HepG2 (cell line): ENCODE results near the gene SH2D3A. TPM values are rescaled to one million over a fixed set of nuclear protein-coding genes. Genes with fewer than 3 reads are reported as not detected.

Source experiments
- DPF2 ChIP-seq: sonication (generic); formaldehyde crosslinking; IDR thresholded peaks from 2 replicates; pipeline ENCODE4 v1.4.0; 2020; ENCODE audit warnings: mild to moderate bottlenecking, low read depth, missing genetic modification reagents, borderline replicate concordance
- EEA1 ChIP-seq: sonication (generic); formaldehyde crosslinking; IDR thresholded peaks from 2 replicates; pipeline ENCODE4 v1.5.1; 2020; ENCODE audit warnings: mild to moderate bottlenecking, missing genetic modification reagents, borderline replicate concordance
- MAFF ChIP-seq: IDR thresholded peaks from 2 replicates; pipeline ENCODE4 v1.6.1; 2011; ENCODE audit warnings: low read depth, low read length, improper control_type of control experiment
- MIER3 ChIP-seq: IDR thresholded peaks from 2 replicates; pipeline ENCODE4 v1.6.1; 2016; ENCODE audit warnings: missing compliant biosample characterization, borderline replicate concordance
- THRA ChIP-seq: sonication (generic); formaldehyde crosslinking; IDR thresholded peaks from 2 replicates; pipeline ENCODE4 v1.4.0; 2020; ENCODE audit warnings: missing genetic modification reagents, borderline replicate concordance
- TSC22D2 ChIP-seq: sonication (generic); formaldehyde crosslinking; IDR thresholded peaks from 2 replicates; pipeline ENCODE4 v1.5.1; 2020; ENCODE audit warnings: missing genetic modification reagents, mild to moderate bottlenecking, borderline replicate concordance
- YEATS4 ChIP-seq: sonication (generic); formaldehyde crosslinking; IDR thresholded peaks from 2 replicates; pipeline ENCODE4 v1.4.0; 2020; ENCODE audit warnings: missing genetic modification reagents, borderline replicate concordance
- ZHX1 ChIP-seq: sonication (generic); formaldehyde crosslinking; IDR thresholded peaks from 2 replicates; pipeline ENCODE4 v1.8.1; 2022; ENCODE audit warnings: low read depth, mild to moderate bottlenecking, missing genetic modification reagents
- ZNF160 ChIP-seq: sonication (generic); formaldehyde crosslinking; IDR thresholded peaks from 2 replicates; pipeline ENCODE4 v1.8.0; 2022; ENCODE audit warnings: mild to moderate bottlenecking, inconsistent platforms, missing genetic modification reagents
- ZNF263 ChIP-seq: sonication (generic); formaldehyde crosslinking; IDR thresholded peaks from 2 replicates; pipeline ENCODE4 v1.4.0; 2020; ENCODE audit warnings: missing genetic modification reagents
- ZNF430 ChIP-seq: sonication (generic); formaldehyde crosslinking; IDR thresholded peaks from 2 replicates; pipeline ENCODE4 v1.9.0; 2021; ENCODE audit warnings: mild to moderate bottlenecking, missing genetic modification reagents
- ZNF484 ChIP-seq: sonication (generic); formaldehyde crosslinking; IDR thresholded peaks from 2 replicates; pipeline ENCODE4 v1.5.1; 2020; ENCODE audit warnings: mild to moderate bottlenecking, low read depth, missing genetic modification reagents, borderline replicate concordance
- ZNF550 ChIP-seq: sonication (generic); formaldehyde crosslinking; IDR thresholded peaks from 2 replicates; pipeline ENCODE4 v1.4.0; 2020; ENCODE audit warnings: mild to moderate bottlenecking, missing genetic modification reagents, borderline replicate concordance
- ZNF598 ChIP-seq: sonication (generic); formaldehyde crosslinking; IDR thresholded peaks from 2 replicates; pipeline ENCODE4 v1.5.1; 2020; ENCODE audit warnings: mild to moderate bottlenecking, missing genetic modification reagents, borderline replicate concordance
- ZNF605 ChIP-seq: sonication (generic); formaldehyde crosslinking; IDR thresholded peaks from 2 replicates; pipeline ENCODE4 v1.8.0; 2022; ENCODE audit warnings: mild to moderate bottlenecking, missing genetic modification reagents
- ZNF839 ChIP-seq: sonication (generic); formaldehyde crosslinking; IDR thresholded peaks from 2 replicates; pipeline ENCODE4 v1.4.0; 2020; ENCODE audit warnings: missing genetic modification reagents, mild to moderate bottlenecking, borderline replicate concordance
- ZNF841 ChIP-seq: sonication (generic); formaldehyde crosslinking; IDR thresholded peaks from 2 replicates; pipeline ENCODE4 v1.8.1; 2023; ENCODE audit warnings: missing genetic modification reagents, borderline replicate concordance
- ZSCAN21 ChIP-seq: sonication (generic); formaldehyde crosslinking; IDR thresholded peaks from 2 replicates; pipeline ENCODE4 v1.8.0; 2022; ENCODE audit warnings: mild to moderate bottlenecking, missing genetic modification reagents, moderate library complexity, borderline replicate concordance
- polyA plus RNA-seq, 8 experiments: library from polyadenylated mRNA; depleted of rRNA in 3 of 8; stranded (reverse) in 7 of 8; unstranded in 1 of 8; fragments of >200 nt; fragmentation: Illumina TruSeq in 4 of 8; extraction: Trizol in 4 of 8; gene quantifications; 2 replicates each; pipeline versions ENCODE4 v1.2.1 to v1.2.3, GENCODE V29; 2011 to 2016; ENCODE audit warnings: low read depth in 4 of 8, missing spikeins in 1 of 8, mixed read lengths in 1 of 8; ENCODE audit not compliant: insufficient read depth in 1 of 8
- total RNA-seq, 5 experiments: library from RNA; depleted of rRNA; stranded (reverse); fragments of >200 nt; fragmentation: Illumina TruSeq; extraction: Trizol; gene quantifications; 2 replicates each; pipeline ENCODE4 v1.2.3, GENCODE V29; 2016; ENCODE audit warnings: low read depth in 1 of 5
- TF ChIP-seq, protein P1 (sequence below): IDR thresholded peaks from 2 replicates; pipeline ENCODE4 v1.6.1; 2012; ENCODE audit warnings: inconsistent platforms
- TF ChIP-seq, protein P2 (sequence below): IDR thresholded peaks from 2 replicates; pipeline ENCODE4 v1.6.1; 2016; ENCODE audit warnings: mild to moderate bottlenecking

Gene SH2D3A
- total and polyA plus RNA-seq, 2 of the 13 experiments (the other 11 are each of a cell fraction or from before 2014, with no cell fraction given), result 1.0 to 2.2 TPM

DNA sequence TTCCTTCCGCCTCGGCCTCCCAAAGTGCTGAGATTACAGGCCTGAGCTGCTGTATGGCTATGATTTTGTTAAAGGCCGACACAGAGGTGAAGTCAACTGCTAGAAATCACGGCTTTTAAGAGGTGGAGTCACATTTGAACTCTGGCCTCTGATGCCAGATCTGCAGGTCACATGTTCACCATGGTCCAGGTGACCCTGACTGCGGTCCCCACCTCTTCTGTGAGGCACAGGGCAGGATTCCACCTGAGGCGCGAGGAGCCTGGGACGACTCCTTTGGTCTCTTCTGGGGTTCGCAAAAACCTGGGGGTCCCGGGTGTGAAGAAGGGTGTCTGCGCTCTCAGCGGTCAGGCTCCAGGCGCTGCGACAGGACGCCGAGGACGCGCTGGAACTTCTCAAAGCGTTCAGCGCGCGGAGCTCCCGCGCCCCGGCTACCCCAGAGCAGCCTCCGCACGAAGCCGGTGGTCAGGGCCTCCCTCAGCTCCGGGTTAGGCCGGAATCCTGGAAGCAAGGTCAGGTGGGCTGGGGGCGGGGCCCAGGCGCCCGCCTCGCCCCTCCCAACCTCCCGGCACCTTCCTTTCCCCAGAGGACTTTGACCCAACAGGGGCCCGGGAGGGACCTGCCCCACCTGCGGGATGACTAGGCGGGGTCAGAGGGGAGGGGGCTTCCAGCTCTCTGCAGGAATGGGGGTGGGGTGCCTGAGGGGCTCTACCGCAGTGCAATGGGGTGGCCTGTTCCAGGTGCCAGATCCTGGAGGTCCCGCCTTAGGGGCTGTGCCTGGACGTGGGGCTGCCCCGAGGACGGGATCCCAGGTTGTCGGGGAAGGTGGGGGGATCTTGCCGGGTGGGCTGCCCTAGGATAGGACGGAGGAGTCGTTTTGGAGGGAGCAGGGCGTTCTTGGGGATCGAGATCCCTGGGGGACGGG, 14.7 kb downstream of the SH2D3A start (continued):
- TF ChIP-seq, protein P1, sequence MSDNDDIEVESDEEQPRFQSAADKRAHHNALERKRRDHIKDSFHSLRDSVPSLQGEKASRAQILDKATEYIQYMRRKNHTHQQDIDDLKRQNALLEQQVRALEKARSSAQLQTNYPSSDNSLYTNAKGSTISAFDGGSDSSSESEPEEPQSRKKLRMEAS, result peak; percentile 77
- TF ChIP-seq, protein P2, sequence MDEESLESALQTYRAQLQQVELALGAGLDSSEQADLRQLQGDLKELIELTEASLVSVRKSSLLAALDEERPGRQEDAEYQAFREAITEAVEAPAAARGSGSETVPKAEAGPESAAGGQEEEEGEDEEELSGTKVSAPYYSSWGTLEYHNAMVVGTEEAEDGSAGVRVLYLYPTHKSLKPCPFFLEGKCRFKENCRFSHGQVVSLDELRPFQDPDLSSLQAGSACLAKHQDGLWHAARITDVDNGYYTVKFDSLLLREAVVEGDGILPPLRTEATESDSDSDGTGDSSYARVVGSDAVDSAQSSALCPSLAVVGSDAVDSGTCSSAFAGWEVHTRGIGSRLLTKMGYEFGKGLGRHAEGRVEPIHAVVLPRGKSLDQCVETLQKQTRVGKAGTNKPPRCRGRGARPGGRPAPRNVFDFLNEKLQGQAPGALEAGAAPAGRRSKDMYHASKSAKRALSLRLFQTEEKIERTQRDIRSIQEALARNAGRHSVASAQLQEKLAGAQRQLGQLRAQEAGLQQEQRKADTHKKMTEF, result peak; percentile 21; the same call in 1 of the 2 replicates
- TF ChIP-seq ZNF605, result peak; percentile 74
- no peak for TF ChIP-seq ZNF598 (CRISPR knock-in tag)
- TF ChIP-seq ZNF263, result peak; percentile 45; the same call in 1 of the 2 replicates
- no peak for TF ChIP-seq THRA (CRISPR knock-in tag)
- TF ChIP-seq YEATS4, result peak; percentile 39
- TF ChIP-seq ZNF839, result no peak
- TF ChIP-seq ZHX1, result peak; percentile 61; the same call in 1 of the 2 replicates
- TF ChIP-seq ZNF550 (CRISPR knock-in tag), result no peak
- TF ChIP-seq MIER3, result no peak
- no peak for TF ChIP-seq ZSCAN21
- TF ChIP-seq ZNF484, result no peak
- peak; percentile 36; the same call in 1 of the 2 replicates for TF ChIP-seq EEA1 (CRISPR knock-in tag)
- 0 out of 2 replicates have a peak, but pooled peaks have one; percentile 43 for TF ChIP-seq ZNF160 (CRISPR knock-in tag)
- peak; percentile 27; the same call in 1 of the 2 replicates for TF ChIP-seq ZNF430
- no peak for TF ChIP-seq MAFF
- no peak; the same call in 1 of the 2 replicates for TF ChIP-seq TSC22D2 (CRISPR knock-in tag)
- TF ChIP-seq ZNF841 (CRISPR knock-in tag), result no peak
- TF ChIP-seq DPF2 (CRISPR knock-in tag), result no peak
